MCF 10A (cell line): Measurements from ENCODE around the gene CHPF2. TPM values are rescaled to one million over a fixed set of nuclear protein-coding genes. Genes with fewer than 3 reads are reported as not detected.

Experiments used
- BruUV-seq: library from RNA; stranded (reverse); fragments of 400-500 nt; replicated peaks from 2 replicates; lab custom pipeline; 2021; lab: Mats Ljungman, UMichigan
- CTCF ChIA-PET: fragments of 300-600 bp; sonication (Branson Sonifier 250); formaldehyde crosslinking; extraction: SDS; loops from one replicate; lab custom pipeline; 2021; ENCODE audit warnings: antibody characterized with exemption, inconsistent platforms; lab: Yijun Ruan, JAX
- POLR2A ChIA-PET: fragments of 300-600, 350-650 bp; sonication (Branson Sonifier 250); formaldehyde crosslinking; extraction: SDS; loops from one replicate; lab custom pipeline; 2020; ENCODE audit warnings: antibody characterized with exemption, inconsistent platforms; lab: Yijun Ruan, JAX
- DNase-seq: peaks from one replicate; pipeline ENCODE4 v3.0.0-alpha.2; 2018; ENCODE audit not compliant: unreplicated experiment
- H3K27ac Mint-ChIP-seq: one replicate; pipeline ENCODE4 v1.8.0; 2022; ENCODE audit warnings: mild to moderate bottlenecking, low read depth, mixed read lengths; ENCODE audit not compliant: unreplicated experiment
- H3K27me3 Mint-ChIP-seq: one replicate; pipeline ENCODE4 v1.8.0; 2022; ENCODE audit warnings: mixed read lengths; ENCODE audit not compliant: insufficient read depth, unreplicated experiment
- H3K36me3 Mint-ChIP-seq: one replicate; pipeline ENCODE4 v1.8.0; 2022; ENCODE audit warnings: mild to moderate bottlenecking, moderate library complexity, mixed read lengths; ENCODE audit not compliant: insufficient read depth, unreplicated experiment
- H3K4me1 Mint-ChIP-seq: one replicate; pipeline ENCODE4 v1.8.0; 2022; ENCODE audit warnings: mixed read lengths; ENCODE audit not compliant: insufficient read depth, unreplicated experiment
- H3K4me3 Mint-ChIP-seq: one replicate; pipeline ENCODE4 v1.8.0; 2022; ENCODE audit warnings: mild to moderate bottlenecking, moderate library complexity, mixed read lengths; ENCODE audit not compliant: unreplicated experiment
- H3K9me3 Mint-ChIP-seq: one replicate; pipeline ENCODE4 v1.8.0; 2022; ENCODE audit warnings: mixed read lengths; ENCODE audit not compliant: unreplicated experiment
- CTCF ChIP-seq: fragments of 200-600 bp; IDR thresholded peaks from one replicate; pipeline ENCODE4 v1.8.0; 2022; ENCODE audit warnings: antibody characterized with exemption, mild to moderate bottlenecking; ENCODE audit not compliant: unreplicated experiment
- intact Hi-C: fragments of 100-400 bp; cut with micrococcal nuclease; formaldehyde crosslinking; loops from 2 replicates; pipeline ENCODE4 v1.14.1; 2022
- total RNA-seq: library from RNA; stranded (reverse); gene quantifications from 2 replicates; pipeline ENCODE4 v1.2.3, GENCODE V29; 2022

CHPF2 gene
- total RNA-seq, 1 experiment from 2014 or later = 28.2 TPM

GRCh38 chr7:151264615-151265014, 32.3 kb downstream of the CHPF2 start:
- no peaks in the 10 kb centered on the region for H3K4me1 Mint-ChIP-seq
- intact Hi-C loops = no loop called here
- DNase-seq = no peak
- POLR2A ChIA-PET = no interaction called here
- no peaks in the 10 kb centered on the region for H3K9me3 Mint-ChIP-seq
- H3K27me3 Mint-ChIP-seq = peaks cover 36% of the 10 kb centered on the region
- H3K36me3 Mint-ChIP-seq = peaks cover 1% of the 10 kb centered on the region
- no peak for TF ChIP-seq CTCF
- CTCF ChIA-PET = interaction anchor here (1.1 kb wide), 1 partner anchor 20 kb away, joined by 3 read pairs; no protein-coding TSS in a partner anchor
- no peak overlapping the region for H3K27ac Mint-ChIP-seq
- no TSS peak for BruUV-seq
- no peak overlapping the region for H3K4me3 Mint-ChIP-seq

GRCh38 chr7:151265351-151265931, 33.2 kb downstream of the CHPF2 start:
- no peak for TF ChIP-seq CTCF
- H3K9me3 Mint-ChIP-seq = no peaks in the 10 kb centered on the region
- no peak overlapping the region for H3K27ac Mint-ChIP-seq
- ChIA-PET POLR2A (no interaction called here), CTCF (no interaction called here)
- no peak for DNase-seq
- peaks cover 28% of the 10 kb centered on the region for H3K27me3 Mint-ChIP-seq
- peaks cover 6% of the 10 kb centered on the region for H3K36me3 Mint-ChIP-seq
- H3K4me3 Mint-ChIP-seq = no peak overlapping the region
- intact Hi-C loops = no loop called here
- no peaks in the 10 kb centered on the region for H3K4me1 Mint-ChIP-seq
- BruUV-seq = no TSS peak

- BruUV-seq = no TSS peak
- no peaks in the 10 kb centered on the region for H3K9me3 Mint-ChIP-seq
- ChIA-PET CTCF (interaction anchor here (0.5 to 0.7 kb wide), 3 partner anchors 121 to 572 kb away, joined by 3 to 4 read pairs (median 3); no protein-coding TSS in a partner anchor), POLR2A (no interaction called here)
- no peak overlapping the region for H3K4me3 Mint-ChIP-seq
- no peak overlapping the region for H3K27ac Mint-ChIP-seq
- TF ChIP-seq CTCF = no peak
- DNase-seq = no peak
- H3K4me1 Mint-ChIP-seq = peaks cover 6% of the 10 kb centered on the region
- peaks cover 10% of the 10 kb centered on the region for H3K36me3 Mint-ChIP-seq
- H3K27me3 Mint-ChIP-seq = no peaks in the 10 kb centered on the region
- intact Hi-C loops = no loop called here
Measured at GRCh38 chr7:151269511-151269910, 37.2 kb downstream of the CHPF2 start.

GRCh38 chr7:151271699-151272355, 39.5 kb downstream of the CHPF2 start:
- intact Hi-C loops = no loop called here
- no peak overlapping the region for H3K27ac Mint-ChIP-seq
- ChIA-PET POLR2A (no interaction called here), CTCF (interaction anchor here (0.7 to 1.0 kb wide), 3 partner anchors 14 to 309 kb away, joined by 3 to 4 read pairs (median 3); no protein-coding TSS in a partner anchor)
- no peaks in the 10 kb centered on the region for H3K9me3 Mint-ChIP-seq
- peak; percentile 66 for DNase-seq
- no TSS peak for BruUV-seq
- H3K36me3 Mint-ChIP-seq = peaks cover 10% of the 10 kb centered on the region
- no peak for TF ChIP-seq CTCF
- H3K27me3 Mint-ChIP-seq = peaks cover 10% of the 10 kb centered on the region
- peaks cover 6% of the 10 kb centered on the region for H3K4me1 Mint-ChIP-seq
- no peak overlapping the region for H3K4me3 Mint-ChIP-seq
